GM21447 (cell line): ENCODE results near the gene CAPN2.

Experiments
- ATAC-seq: cut with Tn5 transposase; IDR thresholded peaks from one replicate; pipeline ENCODE4 v1.9.1; 2021; ENCODE audit not compliant: unreplicated experiment

Gene CAPN2

DNA sequence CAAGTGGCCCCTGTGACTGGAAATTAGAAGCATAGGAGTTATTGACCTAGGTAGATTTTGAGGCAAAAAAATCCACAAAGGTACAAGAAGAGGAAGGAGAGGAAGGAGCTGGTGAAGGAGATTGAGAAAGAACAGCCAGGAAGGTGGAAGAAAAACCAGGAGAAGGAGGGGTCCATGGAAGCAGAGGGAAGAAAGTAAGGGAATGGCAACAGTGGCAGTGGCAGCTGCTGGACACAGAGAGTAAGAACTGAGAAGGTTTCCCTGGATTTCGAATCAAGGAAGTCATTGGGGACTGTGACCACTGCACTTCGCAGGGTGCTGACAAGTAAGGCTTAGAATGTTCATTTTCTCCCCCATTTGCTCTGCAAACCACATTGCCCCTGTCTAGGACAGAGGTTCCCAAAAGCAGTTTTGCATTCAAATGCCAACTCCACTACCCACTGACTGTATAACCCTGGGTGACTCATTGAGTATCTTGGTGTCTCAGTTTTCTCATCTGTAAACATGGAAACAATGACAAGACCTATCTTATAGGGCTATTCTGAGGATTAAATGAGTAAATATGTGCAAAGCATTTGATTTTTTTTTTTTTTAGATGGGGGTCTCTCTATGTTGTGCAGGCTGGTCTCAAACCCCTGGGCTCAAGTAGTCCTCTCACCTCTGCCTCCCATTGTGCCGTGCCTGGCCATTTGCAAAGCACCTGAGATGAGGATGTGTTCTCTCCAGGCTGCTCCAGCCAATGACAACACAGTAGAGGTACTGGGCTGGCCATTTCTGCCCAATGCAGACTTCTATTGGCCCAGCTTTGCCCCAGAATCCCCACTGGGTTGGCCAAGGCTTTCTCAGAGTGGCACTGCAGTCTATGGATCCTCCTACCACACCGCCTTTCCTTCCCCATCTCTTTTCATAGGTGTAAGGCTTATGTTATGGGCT is 9.3 kb upstream of the CAPN2 start:
- ATAC-seq = no peak

DNA sequence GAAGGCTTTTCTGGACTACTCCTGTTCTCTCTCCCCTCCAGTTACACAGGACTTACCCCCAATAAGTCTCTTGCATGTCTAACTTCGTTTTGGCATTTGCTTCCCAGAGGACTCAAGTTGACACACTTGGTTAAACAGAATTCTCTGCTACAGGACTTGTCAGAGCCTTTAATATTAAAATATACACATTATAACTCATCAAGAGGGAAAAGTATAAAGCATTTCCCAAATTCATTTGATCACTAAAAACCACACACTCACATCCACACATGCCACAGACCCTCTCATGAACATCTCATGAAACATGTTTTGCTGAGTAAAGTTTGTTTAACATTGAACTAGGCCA is 8.7 kb upstream of the CAPN2 start:
- ATAC-seq = no peak

DNA sequence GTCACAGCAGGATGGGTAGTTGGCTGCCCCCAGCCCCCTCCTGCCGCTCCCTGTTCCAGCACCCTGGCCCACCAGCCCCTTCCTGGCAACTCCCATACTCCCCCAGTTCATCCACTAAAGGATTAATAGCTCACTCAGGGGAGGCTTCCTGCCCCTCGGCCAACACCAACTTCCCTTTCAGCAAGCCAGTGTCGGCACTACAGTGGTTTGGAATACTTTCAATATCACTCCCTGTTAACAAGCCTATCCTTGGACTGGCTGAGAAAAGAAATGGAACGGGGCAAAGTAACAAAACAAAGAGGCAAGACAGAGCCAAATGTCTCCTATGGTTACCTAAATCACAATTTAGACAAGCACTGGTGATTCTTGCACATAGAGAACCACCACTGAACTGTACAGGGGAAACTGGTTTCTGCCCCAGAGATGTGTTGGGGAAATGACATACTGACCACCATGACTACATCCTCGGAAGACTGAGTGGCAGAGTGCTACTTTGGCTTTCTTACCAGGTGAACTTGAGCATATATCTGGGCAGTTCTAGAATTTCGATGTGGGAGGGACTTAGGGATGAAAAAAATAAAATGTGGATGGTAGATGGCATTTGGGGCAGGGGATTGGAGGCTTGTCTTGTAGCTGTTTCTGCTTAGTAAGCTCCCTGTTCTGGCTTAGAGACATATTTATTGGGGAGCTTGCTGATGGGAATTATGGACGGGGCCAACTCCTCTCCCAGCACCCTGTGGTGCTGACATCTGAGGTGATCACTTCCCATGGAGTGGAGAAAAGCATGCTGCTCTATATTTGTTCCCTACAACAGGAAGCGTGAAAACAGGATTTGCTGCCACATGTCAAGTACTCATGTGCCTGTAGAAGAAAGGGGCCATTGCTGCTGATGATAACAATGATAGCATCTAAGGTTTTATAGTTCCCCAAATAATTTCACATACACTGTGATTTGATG is 7.1 kb upstream of the CAPN2 start:
- no peak for ATAC-seq

DNA sequence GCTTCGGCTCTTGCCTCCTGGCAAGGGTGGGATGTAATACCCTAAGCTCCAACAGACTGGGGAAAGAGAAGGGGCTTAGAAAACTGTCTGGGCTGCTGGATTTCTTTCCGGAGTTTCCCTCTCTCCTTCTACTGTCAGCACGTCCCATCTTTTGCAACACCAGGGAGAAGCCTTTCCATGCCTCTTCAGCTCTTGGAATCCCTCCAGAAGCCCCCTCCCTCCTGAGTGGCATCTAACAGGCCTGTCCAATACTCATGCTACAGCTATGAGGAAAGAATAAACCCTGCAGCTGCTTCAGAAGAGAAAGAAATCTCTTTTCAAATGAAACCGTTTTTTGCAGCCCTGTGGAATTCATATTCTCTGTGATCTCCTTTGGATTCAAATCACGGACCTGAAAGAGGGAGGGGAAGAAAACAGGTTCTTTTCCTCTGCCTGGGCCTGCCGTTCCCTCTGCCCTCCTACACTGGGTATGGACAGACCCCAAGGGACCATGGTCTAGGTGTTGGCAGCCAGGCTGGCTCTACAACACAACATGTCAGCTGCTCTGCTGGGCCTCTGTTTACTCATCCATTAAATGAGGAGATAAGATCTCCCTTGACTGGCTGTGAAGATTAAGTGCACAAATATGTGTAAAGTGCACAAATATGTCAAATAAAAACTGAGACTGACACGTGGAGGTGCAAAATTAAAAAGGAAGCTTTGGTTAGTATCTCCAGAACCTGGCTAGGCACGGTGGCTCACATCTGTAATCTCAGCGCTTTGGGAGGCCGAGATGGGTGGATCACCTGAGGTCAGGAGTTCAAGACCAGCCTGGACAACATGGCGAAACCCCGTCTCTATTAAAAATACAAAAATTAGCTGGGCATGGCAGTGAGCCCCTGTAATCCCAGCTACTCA is 6.0 kb upstream of the CAPN2 start:
- ATAC-seq = no peak

DNA sequence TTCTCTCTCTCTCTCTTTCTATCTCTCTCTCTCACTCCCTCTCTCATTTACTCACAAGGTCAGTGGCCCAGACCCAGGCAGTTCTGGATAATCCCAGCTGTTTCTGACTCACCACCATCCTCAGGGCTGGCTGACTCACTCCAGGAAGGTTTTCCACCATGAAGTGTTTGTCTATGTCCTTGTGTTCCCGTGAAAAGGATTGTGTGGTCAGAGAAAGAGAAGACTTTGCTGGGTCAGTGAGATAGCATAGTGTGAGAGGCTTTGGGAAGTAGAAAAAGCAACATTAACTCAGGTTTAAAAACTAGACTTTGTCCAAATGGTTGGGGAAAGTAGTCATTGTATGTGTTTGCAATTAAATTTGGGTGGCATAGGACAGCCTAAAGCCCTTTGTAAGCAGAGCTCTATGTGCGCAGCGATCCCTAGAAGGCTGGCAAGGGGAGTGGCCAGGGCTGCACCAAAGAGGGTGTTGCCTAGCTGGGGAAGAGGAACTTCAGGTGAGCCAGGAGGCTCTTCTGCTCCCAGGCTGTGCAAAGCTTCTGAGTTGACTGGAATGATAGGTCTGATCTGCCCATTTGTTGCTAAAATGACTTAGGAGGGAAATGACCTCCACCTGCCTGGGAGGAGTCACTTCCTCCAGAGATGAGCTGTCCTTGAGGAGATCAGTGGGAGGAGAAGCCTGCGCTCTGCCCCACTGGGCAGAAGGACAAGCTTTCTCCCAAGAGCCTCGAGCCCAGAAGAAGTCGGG is 4.9 kb upstream of the CAPN2 start:
- ATAC-seq = no peak

DNA sequence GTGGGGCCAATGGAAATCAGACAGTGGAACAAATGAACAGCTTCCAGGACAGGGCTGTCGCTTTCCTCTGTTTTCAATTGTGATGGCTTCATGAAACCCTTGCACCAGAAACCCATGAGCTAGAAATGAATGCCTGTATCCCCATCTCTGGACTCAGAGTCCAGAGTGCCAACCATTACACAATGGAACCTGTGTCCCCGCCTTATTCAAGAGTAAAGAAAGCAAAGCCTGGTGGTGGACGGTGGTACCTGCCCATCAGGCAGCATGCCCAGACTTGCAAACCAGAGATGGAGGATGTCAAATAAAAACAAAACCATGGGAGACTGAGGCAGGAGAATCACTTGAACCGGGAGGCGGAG is 4.4 kb upstream of the CAPN2 start:
- ATAC-seq = no peak

DNA sequence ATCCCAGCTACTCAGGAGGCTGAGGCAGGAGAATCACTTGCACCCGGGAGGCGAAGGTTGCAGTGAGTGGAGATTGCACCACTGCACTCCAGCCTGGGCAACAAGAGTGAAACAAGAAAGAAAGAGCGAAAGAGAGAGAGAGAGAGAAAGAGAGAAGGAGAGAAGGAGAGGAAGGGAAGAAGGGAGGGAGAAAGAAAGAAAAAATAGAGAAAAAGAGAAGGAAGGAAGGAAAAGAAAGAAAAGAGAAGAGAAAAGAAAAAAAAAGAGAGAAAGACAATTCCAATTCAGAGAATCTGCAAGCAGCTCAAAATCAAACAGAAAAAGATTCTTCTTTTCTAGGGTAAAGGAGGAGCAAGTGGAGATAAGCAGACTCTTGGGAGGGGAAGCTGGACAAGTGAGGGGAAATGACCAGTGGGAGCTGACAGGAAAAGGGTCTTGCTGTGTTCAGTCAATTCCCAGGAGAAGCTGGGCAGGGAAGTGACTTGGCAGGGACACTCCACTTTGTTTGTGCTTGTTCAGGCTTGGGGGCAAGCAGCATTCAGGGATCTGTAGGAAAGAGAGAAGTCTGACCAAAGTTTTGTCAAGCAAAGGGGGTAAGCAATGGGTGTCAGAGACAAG is 3.6 kb upstream of the CAPN2 start:
- ATAC-seq = no peak

DNA sequence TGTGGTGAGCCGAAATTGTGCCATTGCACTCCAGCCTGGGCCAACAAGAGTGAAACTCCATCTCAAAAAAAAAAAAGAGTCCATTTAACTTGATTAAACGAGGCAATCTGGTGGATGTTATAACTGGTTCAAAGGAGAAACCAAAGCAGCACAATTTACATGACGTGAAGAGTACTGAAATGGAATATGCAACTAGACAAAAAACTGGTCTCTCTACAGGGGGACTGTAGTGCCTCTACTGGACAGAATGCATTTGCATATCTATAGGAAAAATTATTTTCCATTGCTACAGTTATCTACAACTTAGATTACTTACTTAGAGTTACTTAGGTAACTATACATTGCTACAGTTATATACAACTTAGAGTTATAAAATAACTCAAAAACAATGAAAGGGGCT is 2.7 kb upstream of the CAPN2 start:
- ATAC-seq = no peak

DNA sequence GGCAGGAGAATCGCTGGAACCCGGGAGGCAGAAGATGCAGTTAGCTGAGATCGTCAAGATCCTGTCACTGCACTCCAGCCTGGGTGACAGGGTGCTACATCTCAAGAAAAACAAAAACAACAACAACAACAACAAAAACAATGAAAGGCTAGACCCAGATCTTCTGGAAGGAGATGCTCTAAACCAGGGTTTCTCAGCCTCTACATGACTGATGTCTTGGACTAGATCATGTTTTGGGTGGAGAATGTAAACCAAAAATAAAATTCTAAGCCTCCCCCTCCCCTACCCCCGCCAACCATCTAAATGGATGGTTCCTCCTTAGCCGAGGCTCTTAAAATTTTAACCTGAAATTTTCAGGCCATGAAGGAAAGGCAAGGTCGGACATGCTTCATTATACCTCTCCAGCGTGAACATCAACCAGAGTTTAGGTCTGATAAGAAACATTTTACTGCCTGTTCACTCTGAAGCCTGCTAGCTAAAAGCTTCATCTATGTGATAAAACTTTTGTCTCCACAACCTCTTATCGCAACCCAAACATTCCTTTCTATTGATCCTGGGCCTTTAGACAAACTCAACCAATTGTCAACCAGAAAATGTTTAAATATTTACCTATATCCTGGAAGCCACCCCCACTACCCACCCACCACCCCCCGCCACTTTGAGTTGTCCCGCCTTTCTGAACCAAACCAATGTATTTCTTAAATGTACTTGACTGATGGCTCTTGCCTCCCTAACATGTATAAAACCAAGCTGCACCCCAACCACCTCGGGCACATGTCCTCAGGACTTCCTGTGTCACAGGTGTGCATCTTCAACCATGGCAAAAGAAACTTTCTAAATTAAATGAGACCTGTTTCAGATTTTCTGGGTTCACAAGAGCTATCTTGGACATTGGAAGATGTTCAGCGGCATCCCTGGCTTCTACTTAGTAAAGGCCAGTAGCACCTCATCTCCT is 1.9 kb upstream of the CAPN2 start:
- ATAC-seq = no peak

DNA sequence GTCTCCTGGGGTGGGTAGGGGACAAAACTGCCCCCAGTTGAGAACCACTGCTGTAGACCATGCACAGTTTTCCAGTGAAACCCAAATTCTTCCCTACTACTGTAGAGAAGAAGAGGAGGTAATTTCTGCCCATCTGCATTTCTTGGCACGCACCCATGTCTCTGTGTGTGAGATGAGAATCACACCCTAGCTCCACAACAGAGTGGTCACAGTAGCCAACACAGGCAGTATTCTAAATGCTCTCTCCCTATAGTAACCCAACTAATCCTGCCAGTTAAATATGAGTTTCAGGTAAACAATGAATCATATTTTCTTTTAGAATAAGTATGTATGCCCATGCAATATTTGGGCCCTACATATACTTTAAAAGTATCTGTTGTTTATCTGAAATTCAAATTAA is 1.2 kb upstream of the CAPN2 start:
- no peak for ATAC-seq

DNA sequence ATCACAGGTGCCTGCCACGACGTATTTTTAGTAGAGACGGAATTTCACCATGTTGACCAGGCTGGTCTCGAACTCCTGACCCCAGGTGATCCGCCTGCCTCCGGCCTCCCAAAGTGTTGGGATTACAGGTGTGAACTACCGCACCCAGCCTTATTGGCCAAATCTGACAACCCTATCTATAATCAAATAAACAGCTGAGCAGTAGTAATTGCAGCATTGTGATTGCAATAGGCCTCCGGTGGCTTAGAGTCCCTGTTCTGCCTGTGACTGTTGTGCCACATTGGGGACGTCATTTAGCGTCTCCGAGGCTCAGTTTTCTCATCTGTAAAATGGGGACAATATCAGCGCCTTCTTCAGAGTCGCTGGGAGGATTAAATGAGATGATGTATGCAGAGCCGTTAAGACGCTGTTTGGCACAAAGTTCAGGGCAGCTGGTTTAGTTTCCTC is 569 bp upstream of the CAPN2 start:
- ATAC-seq = no peak

DNA sequence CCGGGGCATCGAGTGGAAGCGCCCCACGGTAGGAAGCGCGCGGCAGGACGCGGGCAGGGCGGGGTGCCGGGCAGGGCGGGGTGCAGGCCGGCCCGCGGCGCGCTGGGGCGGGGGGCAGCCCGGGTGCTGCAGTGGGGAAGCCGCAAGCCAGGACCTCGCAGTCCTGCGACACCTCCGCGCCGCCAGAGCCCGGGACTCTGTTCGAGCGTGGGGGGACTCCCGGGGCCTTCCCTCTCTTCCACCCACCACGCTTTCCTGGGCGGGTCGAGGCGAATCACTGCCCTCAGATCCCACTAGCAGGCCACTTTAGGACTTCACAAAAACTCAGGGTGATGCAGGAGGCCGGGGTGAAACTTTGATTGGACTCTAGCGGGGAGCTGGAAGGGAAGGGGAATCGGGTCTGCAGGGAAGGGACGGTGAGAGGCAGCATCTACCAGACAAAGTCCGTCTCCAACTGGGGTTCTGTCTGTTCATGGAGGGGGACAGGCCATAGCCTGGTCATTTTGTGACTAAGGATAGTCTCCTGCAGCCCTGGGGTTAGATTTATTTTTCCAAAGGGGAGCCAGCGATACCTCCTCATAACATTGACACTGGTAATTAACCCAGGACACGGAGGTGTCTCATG is 623 bp downstream of the CAPN2 start:
- peak; percentile 34 for ATAC-seq

DNA sequence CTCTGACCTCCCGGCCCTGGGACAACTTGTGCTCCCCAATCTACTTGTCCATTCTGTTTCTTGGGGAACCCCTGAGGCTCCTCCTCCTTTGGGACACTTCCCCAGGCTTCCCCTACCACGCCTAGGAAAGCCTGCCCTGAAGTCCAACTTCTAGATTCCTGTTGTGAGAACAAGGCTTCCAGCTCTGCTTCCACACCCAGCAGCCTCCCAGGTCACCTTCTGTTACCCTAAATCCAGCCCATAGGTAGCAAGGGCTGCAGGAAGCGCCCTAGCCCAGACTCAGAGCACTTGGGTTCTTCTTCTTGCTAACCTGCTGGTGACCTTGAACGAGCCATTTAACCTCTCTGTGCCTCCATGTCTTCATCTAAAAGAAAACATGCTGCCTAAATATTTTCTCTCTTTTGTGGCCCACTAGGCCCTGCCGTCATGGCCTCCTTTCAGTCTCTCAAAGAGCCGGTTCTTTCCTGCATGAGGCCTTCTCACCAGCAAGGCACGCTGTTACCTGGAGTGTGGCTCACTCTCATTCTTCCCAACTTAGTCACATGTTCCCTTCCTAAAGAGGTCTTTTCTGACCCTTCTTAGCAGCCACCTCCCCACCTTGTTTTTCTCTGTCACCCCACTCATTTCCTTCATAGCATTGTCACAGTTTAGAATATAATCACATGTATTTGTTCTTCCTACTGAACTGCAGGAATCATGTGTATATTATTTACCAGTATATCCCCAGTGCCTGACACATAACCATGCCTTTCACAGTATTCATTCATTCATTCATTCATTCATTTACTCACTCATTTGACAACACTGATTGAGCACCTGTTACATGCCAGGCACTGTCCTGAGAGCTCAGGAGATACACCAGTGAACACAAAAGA is 1.4 kb downstream of the CAPN2 start:
- ATAC-seq = no peak

DNA sequence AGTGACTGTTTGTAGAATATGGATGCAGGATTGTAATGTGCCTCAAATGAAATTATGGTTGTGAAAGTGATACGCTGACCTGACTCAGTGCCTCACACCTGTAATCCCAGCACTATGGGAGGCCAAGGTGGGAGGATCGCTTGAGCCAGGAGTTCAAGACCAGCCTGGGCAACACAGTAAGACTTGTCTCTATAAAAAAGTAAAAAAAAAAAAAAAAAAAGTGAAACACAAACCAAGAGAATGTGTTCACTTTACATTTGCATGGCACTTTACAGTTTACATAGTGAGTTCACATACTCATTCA is 2.0 kb downstream of the CAPN2 start:
- no peak for ATAC-seq

DNA sequence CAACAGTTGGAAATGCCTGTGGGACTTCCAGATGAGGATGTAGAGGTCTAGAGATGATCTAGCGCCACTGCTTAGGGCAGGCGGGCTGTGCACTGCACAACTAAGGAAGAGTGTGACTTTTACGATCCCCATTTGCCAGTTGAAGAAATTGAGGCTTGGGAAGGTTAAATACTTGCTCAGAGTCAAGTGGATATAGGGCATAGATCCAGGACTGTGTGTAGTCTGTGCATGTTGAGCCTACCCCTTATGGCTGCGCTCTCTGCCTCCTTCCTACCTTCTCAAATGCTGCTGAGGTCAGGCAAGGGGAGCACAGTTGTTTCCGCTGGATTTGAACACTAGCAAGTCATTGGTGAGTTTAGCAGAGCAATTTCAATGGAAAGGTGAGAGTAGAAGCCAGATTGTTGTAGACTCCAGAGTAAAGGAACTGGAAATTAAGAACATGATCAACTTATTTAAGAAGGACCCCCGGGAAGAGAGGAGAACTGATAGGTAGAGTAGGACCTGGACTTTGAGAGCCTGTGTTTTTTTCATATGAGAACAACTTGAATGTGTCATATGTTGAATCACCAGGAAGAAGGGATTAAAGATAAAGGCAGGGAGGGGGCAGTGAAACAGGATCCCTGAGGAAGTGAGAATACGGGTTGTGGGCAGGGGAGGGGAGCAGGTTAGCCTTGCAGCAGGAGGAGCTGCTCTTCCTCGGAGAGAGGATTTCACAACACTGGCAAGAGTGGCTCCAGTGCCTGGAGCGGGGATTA is 2.7 kb downstream of the CAPN2 start:
- ATAC-seq = no peak

DNA sequence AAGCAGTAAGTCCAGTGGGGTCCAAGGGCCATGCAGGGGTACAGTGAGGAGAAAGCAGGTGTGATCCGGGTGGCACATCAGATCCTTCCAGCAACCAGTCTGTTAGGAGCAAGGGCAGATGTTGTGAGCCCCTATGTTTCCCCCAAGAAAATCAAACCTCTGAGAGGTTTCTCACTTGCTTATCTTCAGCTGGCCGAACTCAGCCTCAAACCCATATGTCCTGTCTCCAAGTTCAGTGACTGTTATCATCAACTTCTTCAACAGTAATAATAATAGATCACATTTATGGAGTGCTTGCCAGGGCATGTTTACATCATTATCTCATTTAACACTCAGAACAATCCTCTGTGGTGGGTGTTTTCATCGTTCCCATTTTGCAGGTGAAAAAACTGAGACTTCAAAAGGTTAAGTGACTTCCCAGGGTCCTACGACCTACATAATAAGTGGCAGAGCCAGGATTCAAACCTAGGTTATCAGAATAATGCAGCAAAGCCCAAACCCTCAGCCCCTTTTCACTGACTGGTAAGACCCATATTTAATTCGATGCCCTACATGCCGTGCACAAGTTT is 3.3 kb downstream of the CAPN2 start:
- no peak for ATAC-seq
